GM19397 (cell line): ENCODE results near the gene VWA3A.
"Not testable (repeated sequence)": the region's sequence is repeated elsewhere in the genome, so short reads cannot be mapped to it uniquely, and the experiment has no call there.

Source experiments
- ATAC-seq: cut with Tn5 transposase; IDR thresholded peaks from one replicate; pipeline ENCODE4 v1.9.1; 2021; ENCODE audit warnings: mild to moderate bottlenecking, moderate library complexity; ENCODE audit not compliant: unreplicated experiment

The VWA3A gene

GRCh38 chr16:22195695-22196558, 103.6 kb downstream of the VWA3A start:
- no peak for ATAC-seq

DNA sequence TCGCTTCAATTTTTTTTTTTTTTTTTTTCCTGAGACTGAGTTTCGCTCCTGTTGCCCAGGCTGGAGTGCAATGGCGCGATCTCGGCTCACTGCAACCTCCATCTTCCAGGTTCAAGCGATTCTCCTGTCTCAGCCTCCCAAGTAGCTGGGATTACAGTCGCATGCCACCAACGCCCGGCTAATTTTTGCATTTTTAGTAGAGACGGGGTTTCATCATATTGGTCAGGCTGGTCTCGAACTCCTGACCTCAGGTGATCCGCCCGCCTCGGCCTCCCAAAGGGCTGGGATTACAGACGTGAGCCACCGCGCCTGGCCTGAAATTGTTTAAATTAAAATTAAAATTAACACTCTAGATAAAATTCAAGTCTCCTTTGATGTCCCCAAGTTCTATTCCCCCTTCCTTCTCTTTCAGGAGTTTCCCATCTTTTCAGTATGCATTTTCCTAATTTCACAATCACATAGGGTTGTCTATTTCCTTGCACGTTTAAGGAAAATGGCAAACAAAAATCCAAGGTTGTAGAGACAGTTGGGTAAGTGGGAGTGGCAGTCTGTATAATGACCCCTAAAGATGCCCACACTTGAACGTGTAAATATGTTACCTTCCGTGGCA, 104.3 kb downstream of the VWA3A start:
- ATAC-seq, result not testable (repeated sequence)

GRCh38 chr16:22198547-22199293, 106.4 kb downstream of the VWA3A start:
- no peak for ATAC-seq

- ATAC-seq, result no peak
Measured at GRCh38 chr16:22202261-22202637, 109.9 kb downstream of the VWA3A start.

DNA sequence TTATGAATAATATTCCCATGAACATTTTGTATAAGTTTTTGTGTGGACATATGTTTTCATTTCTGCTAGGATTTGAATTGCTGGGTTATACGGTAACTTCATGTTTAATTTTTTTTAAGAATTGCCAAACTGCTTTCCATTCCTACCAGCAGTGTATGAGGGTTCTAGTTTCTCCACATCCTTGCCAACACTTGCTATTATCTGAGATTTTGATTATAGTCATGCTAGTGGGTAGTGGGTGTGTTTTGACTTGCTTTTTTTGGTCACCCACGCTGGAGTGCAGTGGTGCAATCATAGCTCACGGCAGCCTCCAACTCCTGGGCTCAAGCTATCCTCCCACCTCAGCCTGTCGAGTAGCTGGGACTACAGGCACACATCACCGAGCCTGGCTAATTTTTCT, 110.8 kb downstream of the VWA3A start:
- no peak for ATAC-seq

GRCh38 chr16:22204091-22204655, 111.8 kb downstream of the VWA3A start:
- no peak for ATAC-seq

- no peak for ATAC-seq
Measured at GRCh38 chr16:22205577-22206012, 113.3 kb downstream of the VWA3A start.

GRCh38 chr16:22206013-22206841, 113.9 kb downstream of the VWA3A start, which contains the start of gene EEF2K:
EEF2K (plus strand) TSS chr16:22206278; CDS start chr16:22225730, 19,452 bp downstream.
- ATAC-seq, result peak; percentile 83
